Coronary artery (tissue), 2 donors: ENCODE results near the gene TSR2.

Experiments
- DNase-seq: peaks from one replicate; pipeline ENCODE4 v3.0.0-alpha.2; 2017; ENCODE audit warnings: low spot score
- H3K27ac ChIP-seq, 2 donors: fragments of 200-600 bp; sonication (generic); one replicate each; pipeline ENCODE4 v1.5.1; 2016 to 2019
- H3K4me3 ChIP-seq: fragments of 200-600 bp; sonication (generic); 2 replicates; pipeline ENCODE4 v1.5.1; 2016; ENCODE audit warnings: mild to moderate bottlenecking, moderate library complexity
- TF ChIP-seq, protein P1 (sequence below): fragments of 200-600 bp; sonication (generic); IDR thresholded peaks from one replicate; pipeline ENCODE4 v1.5.1; 2019; ENCODE audit warnings: antibody characterized with exemption

The TSR2 gene

DNA sequence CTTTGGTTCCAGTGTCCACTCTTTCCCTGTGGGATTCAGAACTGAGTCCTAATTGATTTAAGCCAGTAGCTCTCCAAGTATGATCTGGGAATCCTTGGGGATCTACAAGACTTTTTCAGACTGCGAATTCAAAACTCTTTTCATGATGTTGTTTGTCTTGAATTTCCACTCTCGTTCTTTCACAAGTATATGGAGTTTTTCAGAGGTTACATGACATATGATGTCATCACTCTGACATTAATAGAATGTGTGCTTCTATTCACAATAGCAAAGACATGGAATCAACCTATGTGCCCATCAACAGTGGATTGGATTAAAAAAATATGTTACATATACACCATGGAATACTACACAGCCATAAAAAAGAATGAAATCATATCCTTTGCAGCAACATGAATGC is 23.2 kb upstream of the TSR2 start:
- TF ChIP-seq, protein P1, sequence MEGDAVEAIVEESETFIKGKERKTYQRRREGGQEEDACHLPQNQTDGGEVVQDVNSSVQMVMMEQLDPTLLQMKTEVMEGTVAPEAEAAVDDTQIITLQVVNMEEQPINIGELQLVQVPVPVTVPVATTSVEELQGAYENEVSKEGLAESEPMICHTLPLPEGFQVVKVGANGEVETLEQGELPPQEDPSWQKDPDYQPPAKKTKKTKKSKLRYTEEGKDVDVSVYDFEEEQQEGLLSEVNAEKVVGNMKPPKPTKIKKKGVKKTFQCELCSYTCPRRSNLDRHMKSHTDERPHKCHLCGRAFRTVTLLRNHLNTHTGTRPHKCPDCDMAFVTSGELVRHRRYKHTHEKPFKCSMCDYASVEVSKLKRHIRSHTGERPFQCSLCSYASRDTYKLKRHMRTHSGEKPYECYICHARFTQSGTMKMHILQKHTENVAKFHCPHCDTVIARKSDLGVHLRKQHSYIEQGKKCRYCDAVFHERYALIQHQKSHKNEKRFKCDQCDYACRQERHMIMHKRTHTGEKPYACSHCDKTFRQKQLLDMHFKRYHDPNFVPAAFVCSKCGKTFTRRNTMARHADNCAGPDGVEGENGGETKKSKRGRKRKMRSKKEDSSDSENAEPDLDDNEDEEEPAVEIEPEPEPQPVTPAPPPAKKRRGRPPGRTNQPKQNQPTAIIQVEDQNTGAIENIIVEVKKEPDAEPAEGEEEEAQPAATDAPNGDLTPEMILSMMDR: no peak

GRCh38 chrX:54419559-54420302 is 20.5 kb upstream of the TSR2 start:
- DNase-seq: no peak
- TF ChIP-seq, protein P1: no peak
- no peak overlapping the region for H3K4me3 ChIP-seq
- H3K27ac ChIP-seq: no peak overlapping the region

More for the DNA sequence above, 23.2 kb upstream of the TSR2 start:
- no peak for DNase-seq
- H3K4me3 ChIP-seq: no peak overlapping the region
- no peak overlapping the region for H3K27ac ChIP-seq

DNA sequence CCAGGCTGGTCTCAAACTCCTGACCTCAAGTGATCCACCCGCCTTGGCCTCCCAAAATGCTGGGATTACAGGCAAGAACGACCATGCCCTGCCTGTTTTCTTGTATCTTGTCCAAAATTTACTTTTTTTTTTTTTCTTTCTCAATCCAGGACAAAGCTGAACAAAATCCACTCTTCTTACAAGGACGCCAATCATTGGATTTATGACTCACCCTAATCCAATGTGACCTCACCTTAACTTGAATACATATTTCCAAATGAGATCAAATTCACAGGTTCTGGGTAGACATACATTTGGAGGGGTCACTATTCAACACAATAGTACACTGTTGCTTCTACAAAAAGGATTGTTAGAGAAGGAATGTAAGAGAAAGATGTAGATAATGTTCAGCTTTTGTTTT is 18.0 kb upstream of the TSR2 start:
- TF ChIP-seq, protein P1: no peak
- no peak overlapping the region for H3K4me3 ChIP-seq
- no peak for DNase-seq

GRCh38 chrX:54423161-54423888 is 16.9 kb upstream of the TSR2 start:
- no peak for DNase-seq
- TF ChIP-seq, protein P1: no peak
- no peak overlapping the region for H3K27ac ChIP-seq
- no peak overlapping the region for H3K4me3 ChIP-seq

More for the DNA sequence above, 18.0 kb upstream of the TSR2 start:
- H3K27ac ChIP-seq: no peak overlapping the region

DNA sequence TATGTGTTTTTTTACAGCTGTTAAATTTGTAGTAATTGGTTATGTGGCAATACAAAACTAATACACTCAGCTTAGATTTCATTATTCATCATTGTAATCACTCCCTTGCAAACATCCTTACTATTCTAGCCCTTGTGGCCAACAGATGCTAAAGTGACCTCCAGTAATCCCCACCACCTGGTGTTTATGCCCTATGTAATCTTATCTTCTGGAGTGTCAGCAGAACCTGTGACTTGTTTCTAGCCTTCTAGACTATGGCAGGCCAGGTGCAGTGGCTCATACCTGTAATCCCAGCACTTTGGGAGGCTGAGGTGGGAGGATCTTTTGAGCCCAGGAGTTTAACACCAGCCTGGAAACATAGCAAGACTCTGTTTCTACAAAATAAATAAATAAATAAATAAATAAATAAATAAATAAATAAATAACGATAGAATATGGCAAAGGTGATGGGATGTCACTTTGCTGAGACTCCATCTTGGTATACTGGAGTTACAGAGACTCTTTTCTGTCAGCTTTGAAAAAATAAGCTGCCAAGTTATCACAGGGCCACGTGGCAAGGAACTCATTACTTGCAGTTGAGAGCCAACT is 12.3 kb upstream of the TSR2 start:
- no peak for DNase-seq
- H3K4me3 ChIP-seq: no peak overlapping the region
- H3K27ac ChIP-seq: no peak overlapping the region
- TF ChIP-seq, protein P1: no peak

DNA sequence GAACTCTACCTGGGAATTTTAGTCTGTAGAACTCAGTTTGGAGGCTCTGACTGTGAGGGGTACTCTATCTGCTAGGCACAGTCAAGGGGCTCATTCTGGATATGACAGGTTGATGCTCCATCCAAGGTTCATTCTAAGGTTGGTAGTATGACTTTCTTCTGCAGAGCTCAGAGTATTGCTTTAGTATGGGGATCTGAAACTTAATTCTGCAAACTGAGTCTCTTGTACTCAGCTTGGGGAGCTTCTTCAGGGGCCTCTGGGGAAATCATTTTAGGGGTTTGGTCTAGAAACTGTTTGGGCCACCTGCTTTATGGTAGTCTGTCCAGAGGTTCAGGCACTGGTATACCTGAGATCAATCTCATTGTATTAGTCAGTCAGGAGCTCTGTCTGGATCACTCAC is 9.7 kb upstream of the TSR2 start:
- no peak for DNase-seq
- Histone ChIP-seq H3K4me3 (no peak overlapping the region), H3K27ac (no peak overlapping the region)
- TF ChIP-seq, protein P1: no peak
